ENCODE measurements around the gene BMP6.

Gene BMP6

GRCh38 chr6:7912024-7912423 is 186.1 kb downstream of the BMP6 start:
- TF ChIP-seq, protein P1, sequence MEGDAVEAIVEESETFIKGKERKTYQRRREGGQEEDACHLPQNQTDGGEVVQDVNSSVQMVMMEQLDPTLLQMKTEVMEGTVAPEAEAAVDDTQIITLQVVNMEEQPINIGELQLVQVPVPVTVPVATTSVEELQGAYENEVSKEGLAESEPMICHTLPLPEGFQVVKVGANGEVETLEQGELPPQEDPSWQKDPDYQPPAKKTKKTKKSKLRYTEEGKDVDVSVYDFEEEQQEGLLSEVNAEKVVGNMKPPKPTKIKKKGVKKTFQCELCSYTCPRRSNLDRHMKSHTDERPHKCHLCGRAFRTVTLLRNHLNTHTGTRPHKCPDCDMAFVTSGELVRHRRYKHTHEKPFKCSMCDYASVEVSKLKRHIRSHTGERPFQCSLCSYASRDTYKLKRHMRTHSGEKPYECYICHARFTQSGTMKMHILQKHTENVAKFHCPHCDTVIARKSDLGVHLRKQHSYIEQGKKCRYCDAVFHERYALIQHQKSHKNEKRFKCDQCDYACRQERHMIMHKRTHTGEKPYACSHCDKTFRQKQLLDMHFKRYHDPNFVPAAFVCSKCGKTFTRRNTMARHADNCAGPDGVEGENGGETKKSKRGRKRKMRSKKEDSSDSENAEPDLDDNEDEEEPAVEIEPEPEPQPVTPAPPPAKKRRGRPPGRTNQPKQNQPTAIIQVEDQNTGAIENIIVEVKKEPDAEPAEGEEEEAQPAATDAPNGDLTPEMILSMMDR (IDR thresholded peaks at IDR 0.05; ENCODE audit: low read depth, low read length, missing control alignments), result no peak
- no peak for DNase-seq (ENCODE audit: extremely low read depth, low read depth)
- H3K4me3 ChIP-seq (replicated peaks; ENCODE audit: low read depth, low read length), result no peak overlapping the region

DNA sequence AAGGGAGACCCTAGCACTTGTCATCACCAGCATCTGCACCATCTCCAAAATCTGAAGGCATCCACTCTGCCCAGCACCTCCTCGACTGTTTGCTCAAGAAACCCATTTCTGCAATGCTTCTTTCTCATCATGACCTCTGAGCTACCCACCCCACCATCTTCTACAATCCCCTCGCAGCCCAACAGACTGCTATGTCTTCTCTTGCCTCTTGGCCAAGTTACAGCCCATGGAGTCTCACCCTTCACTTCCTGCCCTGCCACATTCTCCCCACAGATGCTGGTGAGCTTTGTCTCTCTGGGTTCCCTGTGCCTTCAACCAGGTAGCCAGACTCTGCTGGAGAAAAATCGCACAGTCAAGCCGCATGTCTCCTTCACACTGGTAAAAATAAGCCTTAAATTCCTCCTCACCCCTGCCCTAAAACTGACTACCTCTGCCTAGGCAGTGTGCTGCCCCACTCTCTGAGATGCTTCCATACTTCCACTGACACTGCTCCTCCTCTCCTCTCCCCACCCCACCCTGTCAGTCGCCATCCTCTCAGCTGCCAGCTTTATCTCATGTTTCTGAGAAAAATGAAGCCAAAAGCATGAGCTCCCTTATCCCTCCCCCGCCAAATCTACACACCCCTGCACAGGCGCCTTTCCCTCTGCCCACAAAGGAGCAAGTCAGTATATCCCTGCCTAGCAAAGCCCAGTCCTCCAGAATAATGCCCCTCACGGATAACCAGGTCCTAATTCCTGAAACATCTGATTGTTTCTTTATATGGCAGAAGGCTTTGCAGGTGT is 187.0 kb downstream of the BMP6 start:
- H3K4me3 ChIP-seq (replicated peaks; ENCODE audit: low read depth, low read length), result no peak overlapping the region
- TF ChIP-seq, protein P1 (IDR thresholded peaks at IDR 0.05; ENCODE audit: low read depth, low read length, missing control alignments), result no peak
- DNase-seq (ENCODE audit: extremely low read depth, low read depth), result no peak

DNA sequence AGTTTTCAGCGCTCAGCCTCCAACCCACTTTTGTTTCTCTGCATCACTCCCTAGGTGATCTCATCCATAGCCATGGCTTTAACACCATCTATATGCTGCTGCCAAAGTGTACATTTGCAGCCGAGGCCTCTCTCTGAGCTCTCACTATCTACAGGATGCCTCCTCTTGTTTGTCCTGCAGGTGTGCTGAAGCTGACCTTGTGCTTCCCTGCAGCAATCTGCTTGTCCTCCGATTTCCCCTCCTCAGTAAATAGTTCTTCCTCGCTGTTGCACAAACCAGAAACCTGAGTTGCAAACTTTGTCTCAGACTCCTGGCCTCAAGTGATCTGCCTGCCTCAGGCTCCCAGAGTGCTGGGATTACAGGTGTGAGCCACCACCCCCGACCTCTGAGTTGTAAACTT is 188.4 kb downstream of the BMP6 start:
- H3K4me3 ChIP-seq (replicated peaks; ENCODE audit: low read depth, low read length), result no peak overlapping the region
- TF ChIP-seq, protein P1 (IDR thresholded peaks at IDR 0.05; ENCODE audit: low read depth, low read length, missing control alignments), result no peak
- no peak for DNase-seq (ENCODE audit: extremely low read depth, low read depth)

DNA sequence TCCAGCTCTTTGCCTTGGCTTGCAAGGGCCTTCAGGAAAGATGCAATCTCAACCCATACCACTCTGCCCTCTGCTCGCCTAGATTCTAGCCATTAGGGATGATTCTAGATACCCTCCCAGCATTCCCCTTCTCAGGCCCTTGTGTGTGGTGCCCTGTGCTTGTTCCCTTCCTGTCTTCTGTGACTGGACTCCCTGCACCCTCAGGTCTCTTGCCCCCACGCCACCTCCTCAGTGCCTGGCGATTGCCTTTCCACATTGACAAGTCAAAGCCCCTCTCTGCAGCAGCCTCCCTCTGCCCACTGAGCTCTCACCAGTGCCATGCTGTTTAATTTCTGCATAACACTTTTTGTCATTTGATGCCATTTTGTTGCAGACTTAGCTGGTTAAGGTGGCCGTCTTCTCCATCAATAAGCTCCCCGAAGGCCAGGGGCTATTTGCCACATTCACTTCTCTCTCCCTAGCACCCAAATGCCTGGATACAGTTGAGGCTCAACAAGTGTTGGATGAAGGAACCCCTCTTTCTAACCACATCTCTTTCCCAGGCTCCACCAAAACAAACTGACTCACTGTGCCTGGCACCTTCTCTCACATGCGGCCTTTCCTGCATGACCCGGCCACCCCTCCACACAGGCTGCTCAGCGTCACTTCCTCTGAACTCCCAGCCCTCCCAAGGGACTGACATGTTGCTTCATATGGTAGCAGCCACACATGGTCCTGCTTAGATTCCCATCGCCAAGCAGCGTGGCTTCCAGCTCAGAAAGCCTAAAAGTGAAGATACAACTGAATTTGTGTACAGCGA is 189.3 kb downstream of the BMP6 start:
- no peak overlapping the region for H3K4me3 ChIP-seq (replicated peaks; ENCODE audit: low read depth, low read length)
- TF ChIP-seq, protein P1 (IDR thresholded peaks at IDR 0.05; ENCODE audit: low read depth, low read length, missing control alignments), result no peak
- peak; percentile 58 for DNase-seq (ENCODE audit: extremely low read depth, low read depth)

GRCh38 chr6:7916959-7917358 is 191.1 kb downstream of the BMP6 start:
- DNase-seq (ENCODE audit: extremely low read depth, low read depth), result no peak
- H3K4me3 ChIP-seq (replicated peaks; ENCODE audit: low read depth, low read length), result no peak overlapping the region
- TF ChIP-seq, protein P1 (IDR thresholded peaks at IDR 0.05; ENCODE audit: low read depth, low read length, missing control alignments), result no peak

DNA sequence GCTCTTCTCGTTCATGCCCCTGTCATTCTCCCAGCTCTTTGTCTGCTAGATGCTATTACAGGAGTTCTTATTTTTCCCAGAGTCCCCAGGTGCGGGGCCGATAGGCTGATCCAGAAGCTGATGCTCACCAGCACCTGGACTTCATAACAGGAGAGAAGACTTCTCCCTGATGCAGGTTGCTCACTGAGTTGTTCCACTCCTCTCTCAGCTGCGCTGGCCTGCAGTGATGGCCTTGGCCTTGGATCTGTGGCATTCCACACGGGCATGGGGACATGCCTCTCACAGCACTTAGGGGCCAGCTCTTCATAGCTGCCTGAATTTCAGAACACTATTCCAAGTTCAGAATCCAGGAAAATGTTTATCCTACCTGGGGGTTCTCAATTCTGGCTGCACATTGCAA is 191.8 kb downstream of the BMP6 start:
- H3K4me3 ChIP-seq (replicated peaks; ENCODE audit: low read depth, low read length), result no peak overlapping the region
- DNase-seq (ENCODE audit: extremely low read depth, low read depth), result no peak
- TF ChIP-seq, protein P1 (IDR thresholded peaks at IDR 0.05; ENCODE audit: low read depth, low read length, missing control alignments), result no peak
